Uterus (tissue), 4 donors: ENCODE measurements around the gene SLC18A2. TPM values are rescaled to one million over a fixed set of nuclear protein-coding genes. Genes with fewer than 3 reads are reported as not detected.

Experiments used
- DNase-seq, 2 donors: peaks; one replicate each; pipeline ENCODE4 v3.0.0-alpha.2; 2019 to 2020
- H3K27ac ChIP-seq, 2 donors: fragments of 200-600 bp; sonication (generic); 1 replicate in 1 of 2; 2 replicates in 1 of 2; pipeline ENCODE4 v1.5.1; 2016 to 2018
- H3K27me3 ChIP-seq, 2 donors: fragments of 200-600 bp; sonication (generic); one replicate each; pipeline ENCODE4 v1.5.1; 2018 to 2019; ENCODE audit warnings: control low read depth in 1 of 2
- H3K36me3 ChIP-seq, 2 donors: fragments of 200-600 bp; sonication (generic); one replicate each; pipeline ENCODE4 v1.5.1; 2019; ENCODE audit warnings: control low read depth in 1 of 2
- H3K4me1 ChIP-seq, 2 donors: fragments of 200-600 bp; sonication (generic); one replicate each; pipeline ENCODE4 v1.5.1; 2018 to 2019; ENCODE audit warnings: control low read depth in 1 of 2
- H3K4me3 ChIP-seq, 2 donors: fragments of 200-600 bp; sonication (generic); 1 replicate in 1 of 2; 2 replicates in 1 of 2; pipeline ENCODE4 v1.5.1; 2018 to 2019; ENCODE audit warnings: mild to moderate bottlenecking in 1 of 2
- H3K9me3 ChIP-seq, 2 donors: fragments of 200-600 bp; sonication (generic); one replicate each; pipeline ENCODE4 v1.5.1; 2019; ENCODE audit warnings: control low read depth in 1 of 2
- CTCF ChIP-seq, 4 experiments: fragments of 200-600 bp in 2 of 4; fragments of 450-650 bp in 2 of 4; sonication (generic) in 2 of 4; IDR thresholded peaks; one replicate each; pipeline ENCODE4 v1.5.1; 2016 to 2019; ENCODE audit warnings: antibody characterized with exemption in 4 of 4, mild to moderate bottlenecking in 2 of 4, moderate library complexity in 1 of 4
- POLR2A ChIP-seq, 2 donors: fragments of 450-650 bp; IDR thresholded peaks; one replicate each; pipeline ENCODE4 v1.6.1; 2016; ENCODE audit warnings: antibody characterized with exemption in 2 of 2, mild to moderate bottlenecking in 1 of 2, moderate library complexity in 1 of 2
- intact Hi-C: fragments of 100-400 bp; cut with DNase I; formaldehyde crosslinking; loops from one replicate; pipeline ENCODE4 v1.15.1; 2023; ENCODE audit warnings: low total_unique reads
- total RNA-seq, 4 donors: library from RNA; depleted of rRNA in 3 of 4; stranded (reverse); fragments of >200 nt in 3 of 4; gene quantifications; one replicate each; pipeline versions ENCODE4 v1.1.0 to v1.2.4, GENCODE V29; 2014 to 2023
- donor health status: DM: yes; HTN: yes; CAD: no.

SLC18A2 gene
- total RNA-seq, 4 donors from 2014 or later = 0.26 to 2.6 (median 0.70) TPM

- Histone ChIP-seq H3K4me3 (no peak overlapping the region), H3K36me3 (no peaks in the 10 kb centered on the region), H3K27ac (no peak overlapping the region), H3K9me3 (no peaks in the 10 kb centered on the region), H3K27me3 (no peaks in the 10 kb centered on the region), H3K4me1 (peaks cover 0 to 3% of the 10 kb centered on the region in 2 donors)
- intact Hi-C loops = no loop called here
- TF ChIP-seq POLR2A (IDR thresholded peaks at IDR 0.05) (no peak), CTCF (IDR thresholded peaks at IDR 0.05) (no peak)
- no peak for DNase-seq
These were observed 28.7 kb upstream of the SLC18A2 start for GRCh38 chr10:117212176-117212575.

- no peaks in the 10 kb centered on the region for H3K27me3 ChIP-seq
- H3K27ac ChIP-seq = no peak overlapping the region
- intact Hi-C loops = no loop called here
- no peak for DNase-seq
- no peak overlapping the region for H3K4me3 ChIP-seq
- no peak for TF ChIP-seq CTCF (IDR thresholded peaks at IDR 0.05)
- no peak for TF ChIP-seq POLR2A (IDR thresholded peaks at IDR 0.05)
- no peaks in the 10 kb centered on the region for H3K36me3 ChIP-seq
- H3K9me3 ChIP-seq = no peaks in the 10 kb centered on the region
- H3K4me1 ChIP-seq = peaks cover 0 to 3% of the 10 kb centered on the region in 2 donors
These were observed 26.5 kb upstream of the SLC18A2 start for GRCh38 chr10:117214401-117214800.

- Histone ChIP-seq H3K27me3 (no peaks in the 10 kb centered on the region), H3K27ac (no peak overlapping the region), H3K36me3 (no peaks in the 10 kb centered on the region), H3K9me3 (no peaks in the 10 kb centered on the region), H3K4me3 (no peak overlapping the region), H3K4me1 (peaks cover 0 to 3% of the 10 kb centered on the region in 2 donors)
- intact Hi-C loops = no loop called here
- TF ChIP-seq CTCF (IDR thresholded peaks at IDR 0.05) (no peak), POLR2A (IDR thresholded peaks at IDR 0.05) (no peak)
- no peak for DNase-seq
These were observed 25.8 kb upstream of the SLC18A2 start for GRCh38 chr10:117215079-117215478.

- H3K36me3 ChIP-seq = no peaks in the 10 kb centered on the region
- DNase-seq = no peak
- peaks cover 0 to 3% of the 10 kb centered on the region in 2 donors for H3K4me1 ChIP-seq
- no peak overlapping the region for H3K4me3 ChIP-seq
- no peaks in the 10 kb centered on the region for H3K9me3 ChIP-seq
- no peaks in the 10 kb centered on the region for H3K27me3 ChIP-seq
- H3K27ac ChIP-seq = no peak overlapping the region
- TF ChIP-seq POLR2A (IDR thresholded peaks at IDR 0.05) = no peak
- TF ChIP-seq CTCF (IDR thresholded peaks at IDR 0.05) = no peak
- intact Hi-C loops = no loop called here
These were observed 24.9 kb upstream of the SLC18A2 start for GRCh38 chr10:117216028-117216427.

- intact Hi-C loops = no loop called here
- DNase-seq = peak; percentile 35 to 64
- peaks cover 0 to 3% of the 10 kb centered on the region in 2 donors for H3K4me1 ChIP-seq
These were observed 24.2 kb upstream of the SLC18A2 start for GRCh38 chr10:117216611-117217195.

More at GRCh38 chr10:117216611-117217195, 24.2 kb upstream of the SLC18A2 start:
- H3K27me3 ChIP-seq = no peaks in the 10 kb centered on the region
- H3K27ac ChIP-seq = no peak overlapping the region
- TF ChIP-seq POLR2A (IDR thresholded peaks at IDR 0.05) (peak in 1 of 2 donors; percentile 22), CTCF (IDR thresholded peaks at IDR 0.05) (peak; percentile 99 to 100 (median 99))
- H3K4me3 ChIP-seq = peak overlapping the region; percentile 25 to 33
- H3K36me3 ChIP-seq = no peaks in the 10 kb centered on the region
- H3K9me3 ChIP-seq = no peaks in the 10 kb centered on the region
